GM11168 (cell line): ENCODE data around the gene ZNF614.
"Not testable (repeated sequence)": the region's sequence is repeated elsewhere in the genome, so short reads cannot be mapped to it uniquely, and the experiment has no call there.

Source experiments
- in situ Hi-C: fragments of 300-500 bp; cut with MboI; formaldehyde crosslinking; loops from one replicate; pipeline ENCODE4 v1.12.0; 2022; ENCODE audit warnings: low sequenced_read_pairs; ENCODE audit not compliant: unreplicated experiment

The ZNF614 gene

GRCh38 chr19:52028027-52028779 is at the start of gene ZNF614:
Gene ZNF614 (minus strand): TSS chr19:52028379. CDS start chr19:52025745, 2,634 bp downstream.
- in situ Hi-C loops: no loop called here

- in situ Hi-C loops: no loop called here
These were observed 42.3 kb upstream of the ZNF614 start for GRCh38 chr19:52070496-52070895.

DNA sequence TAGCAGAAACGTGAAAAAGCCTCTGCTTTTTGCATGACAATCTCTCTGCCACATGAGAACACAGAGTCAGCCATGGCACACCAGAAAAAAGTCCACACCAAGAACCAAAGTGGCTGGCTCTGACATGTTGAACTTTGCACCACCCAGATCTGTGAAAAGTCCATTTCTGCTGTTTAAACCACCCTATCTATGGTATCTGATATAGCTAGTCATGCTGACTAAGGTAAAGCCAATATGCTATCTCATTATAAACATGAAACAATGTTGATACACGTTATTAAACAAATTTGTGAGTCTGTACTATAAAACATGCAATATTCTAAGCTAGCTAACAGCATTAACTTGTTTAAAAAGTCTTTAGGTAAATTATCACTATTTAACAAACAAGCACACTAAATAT is 41.5 kb upstream of the ZNF614 start:
- in situ Hi-C loops: no loop called here

DNA sequence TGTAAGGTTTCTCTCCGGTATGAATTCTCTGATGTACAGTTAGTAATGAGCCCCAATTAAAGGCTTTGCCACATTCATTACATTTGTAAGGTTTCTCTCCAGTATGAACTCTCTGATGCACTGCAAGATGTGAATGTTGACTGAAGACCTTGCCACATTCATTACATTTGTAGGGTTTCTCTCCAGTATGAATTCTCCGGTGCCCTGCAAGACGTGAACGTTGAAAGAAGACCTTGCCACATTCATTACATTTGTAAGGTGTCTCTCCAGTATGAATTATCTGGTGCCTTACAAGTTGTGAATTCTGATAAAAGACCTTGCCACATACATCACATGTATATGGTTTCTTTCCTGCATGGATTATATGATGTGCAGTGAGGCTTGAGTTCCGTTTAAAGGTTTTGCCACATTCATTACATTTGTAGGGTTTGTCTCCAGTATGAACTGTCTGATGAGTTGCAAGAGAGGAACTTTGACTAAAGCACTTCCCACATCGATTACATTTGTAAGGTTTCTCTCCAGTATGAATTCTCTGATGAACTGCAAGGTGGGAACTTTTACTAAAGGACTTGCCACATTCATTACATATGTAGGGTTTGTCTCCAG is 38.2 kb upstream of the ZNF614 start:
- in situ Hi-C loops: no loop called here

DNA sequence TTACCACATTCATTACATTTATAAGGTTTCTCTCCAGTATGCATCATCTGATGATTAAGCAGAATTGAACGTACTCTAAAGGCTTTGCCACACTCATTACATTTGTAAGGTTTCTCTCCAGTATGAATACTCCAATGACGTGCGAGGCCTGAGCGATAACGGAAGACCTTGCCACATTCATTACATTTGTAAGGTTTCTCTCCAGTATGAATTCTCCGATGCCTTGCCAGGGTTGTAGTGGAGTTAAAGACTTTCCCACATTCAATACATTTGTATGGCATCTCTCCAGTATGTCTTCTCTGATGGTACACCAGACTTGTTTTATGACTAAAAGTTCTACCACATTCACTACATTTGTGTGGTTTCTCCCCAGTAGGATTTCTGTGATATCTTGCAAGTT is 37.2 kb upstream of the ZNF614 start:
- in situ Hi-C loops: no loop called here

GRCh38 chr19:52056480-52056879 is 28.3 kb upstream of the ZNF614 start:
- in situ Hi-C loops: not testable (repeated sequence)

GRCh38 chr19:52051736-52052135 is 23.6 kb upstream of the ZNF614 start:
- in situ Hi-C loops: not testable (repeated sequence)

GRCh38 chr19:52048555-52049501 is 20.6 kb upstream of the ZNF614 start, which contains the start of gene ZNF432:
Gene ZNF432 (minus strand): TSS chr19:52048838. CDS start chr19:52046868, 1,970 bp downstream.
- in situ Hi-C loops: no loop called here

DNA sequence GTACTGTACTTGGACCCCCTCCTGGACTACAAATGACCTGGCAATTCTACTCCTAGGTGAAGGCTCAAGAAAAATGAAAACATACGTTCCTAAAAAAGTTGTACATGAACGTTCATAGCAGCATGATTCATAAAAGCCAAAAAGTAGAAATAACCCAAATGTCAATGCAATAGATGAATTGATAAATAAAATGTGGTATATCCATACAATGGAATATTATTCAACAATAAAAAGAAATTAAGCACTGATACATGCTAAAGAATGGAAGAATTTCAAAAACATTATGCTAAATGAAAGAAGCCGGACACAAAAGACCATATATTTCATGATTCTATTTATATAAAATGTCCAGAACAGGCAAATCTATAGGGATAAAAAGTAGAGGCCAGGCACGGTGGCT is 11.0 kb upstream of the ZNF614 start:
- in situ Hi-C loops: no loop called here

GRCh38 chr19:52034051-52034728 is 6.0 kb upstream of the ZNF614 start:
- in situ Hi-C loops: no loop called here

DNA sequence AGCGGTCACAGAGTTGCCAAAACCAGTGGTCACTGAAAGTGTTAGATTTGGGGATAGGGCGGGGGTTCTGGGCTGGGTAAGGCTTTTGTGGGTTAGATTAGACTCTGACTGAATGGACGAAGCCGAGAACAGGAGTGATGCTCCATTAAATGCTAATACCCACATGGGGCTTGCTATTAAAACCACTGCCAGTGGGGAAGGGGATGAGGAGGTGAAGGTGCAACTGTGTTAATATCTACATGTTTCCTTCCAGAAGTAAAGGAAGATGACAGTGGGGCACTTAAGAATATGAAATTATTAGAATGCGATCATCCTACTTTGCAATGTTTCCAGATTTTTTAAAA is 573 bp upstream of the ZNF614 start:
- in situ Hi-C loops: no loop called here

DNA sequence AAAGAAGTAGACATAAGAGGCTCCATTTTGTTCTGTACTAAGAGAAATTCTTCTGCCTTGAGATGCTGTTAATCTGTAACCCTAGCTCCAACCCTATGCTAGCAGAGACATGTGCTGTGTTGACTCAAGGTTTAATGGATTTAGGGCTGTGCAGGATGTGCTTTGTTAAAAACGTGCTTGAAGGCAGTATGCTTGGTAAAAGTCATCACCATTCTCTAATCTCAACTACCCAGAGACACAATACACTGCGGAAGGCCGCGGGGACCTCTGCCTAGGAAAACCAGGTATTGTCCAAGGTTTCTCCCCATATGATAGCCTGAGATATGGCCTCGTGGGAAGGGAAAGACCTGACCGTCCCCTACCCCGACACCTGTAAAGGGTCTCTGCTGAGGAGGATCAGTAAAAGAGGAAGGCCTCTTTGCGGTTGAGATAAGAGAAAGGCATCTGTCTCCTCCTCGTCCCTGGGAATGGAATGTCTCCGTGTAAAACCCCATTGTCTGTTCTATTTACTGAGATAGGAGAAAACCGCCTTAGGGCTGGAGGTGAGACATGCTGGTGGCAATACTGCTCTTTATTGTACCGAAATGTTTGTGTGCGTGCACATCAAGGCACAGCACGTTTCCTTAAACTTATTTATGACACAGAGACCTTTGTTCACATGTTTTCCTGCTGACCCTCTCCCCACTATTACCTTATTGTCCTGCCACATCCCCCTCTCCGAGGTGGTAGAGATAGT is 1.8 kb downstream of the ZNF614 start:
- in situ Hi-C loops: not testable (repeated sequence)

DNA sequence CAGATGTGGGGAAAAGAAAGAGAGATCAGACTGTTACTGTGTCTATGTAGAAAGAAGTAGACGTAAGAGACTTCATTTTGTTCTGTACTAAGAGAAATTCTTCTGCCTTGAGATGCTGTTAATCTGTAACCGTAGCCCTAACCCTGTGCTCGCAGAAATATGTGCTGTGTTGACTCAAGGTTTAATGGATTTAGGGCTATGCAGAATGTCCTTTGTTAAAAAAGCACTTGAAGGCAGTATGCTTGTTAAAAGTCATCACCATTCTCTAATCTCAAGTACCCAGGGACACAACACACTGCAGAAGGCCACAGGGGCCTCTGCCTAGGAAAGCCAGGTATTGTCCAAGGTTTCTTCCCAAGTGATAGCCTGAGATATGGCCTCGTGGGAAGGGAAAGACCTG is 3.7 kb downstream of the ZNF614 start:
- in situ Hi-C loops: not testable (repeated sequence)

GRCh38 chr19:52022193-52022592 is 6.0 kb downstream of the ZNF614 start:
- in situ Hi-C loops: no loop called here

DNA sequence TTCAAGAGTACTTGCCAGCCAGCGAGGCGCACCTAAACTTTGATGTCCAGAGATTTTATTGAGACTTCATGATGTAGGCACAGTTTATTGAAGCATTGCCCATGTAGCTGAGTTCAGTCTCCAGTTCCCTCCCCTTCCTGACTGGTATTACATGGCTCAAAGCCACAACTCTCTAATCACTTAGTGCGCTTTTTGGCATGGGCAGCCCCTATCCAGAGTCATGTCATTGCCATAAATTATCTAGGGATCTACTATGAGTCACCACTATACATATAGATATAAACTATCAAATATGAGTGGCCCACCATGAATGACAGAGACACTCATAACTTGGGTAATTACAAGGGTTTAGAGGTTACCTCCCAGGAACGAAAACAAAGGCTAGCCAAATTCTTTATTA is 7.7 kb downstream of the ZNF614 start:
- in situ Hi-C loops: no loop called here

GRCh38 chr19:52010674-52011073 is 17.5 kb downstream of the ZNF614 start:
- in situ Hi-C loops: no loop called here

- in situ Hi-C loops: no loop called here
These were observed 20.2 kb downstream of the ZNF614 start, which contains the start of gene ZNF615 for GRCh38 chr19:52007806-52008557. Gene ZNF615 (minus strand): TSS chr19:52008211. CDS start chr19:52003711, 4,500 bp downstream.

DNA sequence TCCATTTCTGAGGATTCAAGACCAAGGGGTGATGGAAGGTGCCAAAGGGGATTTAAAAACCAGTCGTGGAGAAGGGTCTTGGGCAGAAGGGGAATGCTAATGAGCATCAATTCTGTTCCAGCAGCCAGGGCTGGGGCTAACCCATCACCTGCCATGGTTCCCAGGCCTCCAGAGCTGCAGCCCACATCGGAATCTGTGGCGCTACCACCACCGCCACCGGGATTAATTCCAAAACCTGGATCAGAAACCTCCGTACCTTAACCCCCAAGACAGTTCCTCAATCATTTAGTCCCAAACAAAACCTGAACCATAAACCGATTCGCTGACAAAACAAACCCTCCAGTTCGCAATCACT is 20.8 kb downstream of the ZNF614 start:
- in situ Hi-C loops: no loop called here

DNA sequence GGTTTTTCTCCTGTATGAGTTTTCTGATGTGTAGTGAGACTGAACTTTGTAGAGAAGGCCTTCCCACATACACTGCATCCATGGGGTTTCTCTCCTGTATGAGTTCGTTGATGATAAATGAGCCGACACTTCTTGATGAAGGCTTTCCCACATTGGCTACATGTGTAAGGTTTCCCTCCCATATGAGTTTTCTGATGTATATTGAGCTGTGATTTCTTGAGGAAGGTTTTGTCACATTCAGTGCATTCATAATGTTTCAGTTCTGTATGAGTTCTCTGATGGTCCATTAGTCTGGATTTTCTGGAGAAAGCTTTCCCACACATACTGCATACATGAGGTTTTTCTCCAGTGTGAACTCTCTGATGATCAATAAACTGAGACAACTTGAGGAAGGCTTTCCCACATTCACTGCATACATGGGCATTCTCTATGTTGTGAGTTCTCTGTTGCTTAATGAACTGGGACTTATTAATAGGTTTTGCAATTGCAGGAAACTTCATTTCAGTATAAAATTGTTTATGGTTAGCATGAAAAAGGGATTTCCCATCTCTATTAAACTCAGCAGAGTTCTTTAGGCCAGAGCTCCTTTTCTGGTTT is 34.0 kb downstream of the ZNF614 start:
- in situ Hi-C loops: no loop called here
